ENCODE results near the gene WWC2.

Gene WWC2

GRCh38 chr4:183362036-183362435 is 263.0 kb downstream of the WWC2 start:
- no peak for DNase-seq

GRCh38 chr4:183362916-183363542 is 264.0 kb downstream of the WWC2 start:
- DNase-seq = no peak

GRCh38 chr4:183364025-183364424 is 265.0 kb downstream of the WWC2 start:
- DNase-seq = no peak

GRCh38 chr4:183366206-183366835 is 267.3 kb downstream of the WWC2 start:
- no peak for DNase-seq

GRCh38 chr4:183369073-183369472 is 270.0 kb downstream of the WWC2 start:
- DNase-seq = no peak

All from AML-193 (cell line).